ENCODE data around the gene SPEM3. TPM values are rescaled to one million over a fixed set of nuclear protein-coding genes. Genes with fewer than 3 reads are reported as not detected.

Gene SPEM3
- total and polyA plus RNA-seq, 10 of the 15 experiments (the other 5 are each of a cell fraction or from before 2014, with no cell fraction given), result not detected

GRCh38 chr17:7477392-7478275 lies 49.0 kb downstream of the SPEM3 start:
- DNase-seq (ENCODE audit: low read depth, low spot score) (no peak), ATAC-seq (no peak), FAIRE-seq (no peak)
- ChIA-PET CTCF (interaction anchor here (1.1 to 6.2 kb wide), 4 partner anchors 10 to 122 kb away, joined by 3 to 17 read pairs (median 7); partner anchors contain the start of genes SENP3 and TMEM102), POLR2A (interaction anchor here (0.5 to 3.2 kb wide), 7 partner anchors 8 to 391 kb away, joined by 3 to 18 read pairs (median 7); partner anchors contain the start of genes TMEM102 and TMEM256), SMC1A (ENCODE audit: uncharacterized antibody, unreplicated experiment) (interaction anchor here (2.0 kb wide), 1 partner anchor 25 kb away, joined by 4 read pairs; no protein-coding TSS in a partner anchor), RAD21 (ENCODE audit: unreplicated experiment) (interaction anchor here (1.1 to 1.2 kb wide), 2 partner anchors 11 to 38 kb away, joined by 3 to 4 read pairs; no protein-coding TSS in a partner anchor)
- intact Hi-C loops (cut with micrococcal nuclease; ENCODE audit: unreplicated experiment), result no loop called here
- H2AFZ ChIP-seq (ENCODE audit: control insufficient read depth, low read depth, low read length), result no peak overlapping the region
- no peak overlapping the region for H3K9ac ChIP-seq (ENCODE audit: control insufficient read depth, insufficient read depth, low read length)
- H4K20me1 ChIP-seq (ENCODE audit: control insufficient read depth, insufficient read depth), result peaks cover 2% of the 10 kb centered on the region; the same call in 1 of the 2 replicates
- peaks cover 31% of the 10 kb centered on the region for H3K79me2 ChIP-seq (ENCODE audit: control insufficient read depth, insufficient read depth, low read length)
- WGBS (ENCODE audit: insufficient coverage, insufficient replicate concordance, low lambda C conversion rate, missing lambda C conversion rate), result 80% methylated on average over 26 of the region's 26 CpGs
- in situ Hi-C loops (cut with MboI), result no loop called here
- H3K4me2 ChIP-seq (ENCODE audit: control insufficient read depth, insufficient read depth), result peak overlapping the region; percentile 87
- H3K27ac ChIP-seq (ENCODE audit: control insufficient read depth, insufficient read depth), result no peak overlapping the region; the same call in 1 of the 2 replicates
- TF ChIP-seq HDGF (IDR thresholded peaks at IDR 0.05), result peak; percentile 18; the same call in 1 of the 2 replicates
- 0 out of 2 replicates have a peak, but pooled peaks have one; percentile 27 for TF ChIP-seq POLR2A (IDR thresholded peaks at IDR 0.05; ENCODE audit: low read depth, low read length)
- no peak for TF ChIP-seq HCFC1 (IDR thresholded peaks at IDR 0.05; ENCODE audit: low read length)
- no peak for TF ChIP-seq MEF2B (IDR thresholded peaks at IDR 0.05; ENCODE audit: partially characterized antibody, poor library complexity, severe bottlenecking)
- TF ChIP-seq, protein P1, sequence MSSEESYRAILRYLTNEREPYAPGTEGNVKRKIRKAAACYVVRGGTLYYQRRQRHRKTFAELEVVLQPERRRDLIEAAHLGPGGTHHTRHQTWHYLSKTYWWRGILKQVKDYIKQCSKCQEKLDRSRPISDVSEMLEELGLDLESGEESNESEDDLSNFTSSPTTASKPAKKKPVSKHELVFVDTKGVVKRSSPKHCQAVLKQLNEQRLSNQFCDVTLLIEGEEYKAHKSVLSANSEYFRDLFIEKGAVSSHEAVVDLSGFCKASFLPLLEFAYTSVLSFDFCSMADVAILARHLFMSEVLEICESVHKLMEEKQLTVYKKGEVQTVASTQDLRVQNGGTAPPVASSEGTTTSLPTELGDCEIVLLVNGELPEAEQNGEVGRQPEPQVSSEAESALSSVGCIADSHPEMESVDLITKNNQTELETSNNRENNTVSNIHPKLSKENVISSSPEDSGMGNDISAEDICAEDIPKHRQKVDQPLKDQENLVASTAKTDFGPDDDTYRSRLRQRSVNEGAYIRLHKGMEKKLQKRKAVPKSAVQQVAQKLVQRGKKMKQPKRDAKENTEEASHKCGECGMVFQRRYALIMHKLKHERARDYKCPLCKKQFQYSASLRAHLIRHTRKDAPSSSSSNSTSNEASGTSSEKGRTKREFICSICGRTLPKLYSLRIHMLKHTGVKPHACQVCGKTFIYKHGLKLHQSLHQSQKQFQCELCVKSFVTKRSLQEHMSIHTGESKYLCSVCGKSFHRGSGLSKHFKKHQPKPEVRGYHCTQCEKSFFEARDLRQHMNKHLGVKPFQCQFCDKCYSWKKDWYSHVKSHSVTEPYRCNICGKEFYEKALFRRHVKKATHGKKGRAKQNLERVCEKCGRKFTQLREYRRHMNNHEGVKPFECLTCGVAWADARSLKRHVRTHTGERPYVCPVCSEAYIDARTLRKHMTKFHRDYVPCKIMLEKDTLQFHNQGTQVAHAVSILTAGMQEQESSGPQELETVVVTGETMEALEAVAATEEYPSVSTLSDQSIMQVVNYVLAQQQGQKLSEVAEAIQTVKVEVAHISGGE (CRISPR knock-in tag; IDR thresholded peaks at IDR 0.05), result no peak
- no peak for TF ChIP-seq ZSCAN29 (IDR thresholded peaks at IDR 0.05)
- peak overlapping the region; percentile 89 for H3K4me3 ChIP-seq
- H3K9me3 ChIP-seq (replicated peaks; ENCODE audit: control insufficient read depth, insufficient read depth, low read length), result no peaks in the 10 kb centered on the region
- H3K27me3 ChIP-seq (replicated peaks in 1 of 2; ENCODE audit: control insufficient read depth in 2 of 2, insufficient read depth in 2 of 2, low read length in 1 of 2), result no peaks in the 10 kb centered on the region
- no TSS peak for BruUV-seq (replicated peaks)
- H3K4me1 ChIP-seq (ENCODE audit: control insufficient read depth, insufficient read depth, low read length), result peaks cover 11% of the 10 kb centered on the region
- H3K36me3 ChIP-seq (ENCODE audit: control insufficient read depth in 2 of 2, insufficient read depth in 2 of 2, low read length in 1 of 2), result no peaks in the 10 kb centered on the region

Measured in GM12878 (cell line).